K562 (cell line): ENCODE measurements around the gene DUSP16.

Source experiments
- ARID1B ChIP-seq: fragments of 450-650 bp; IDR thresholded peaks from 2 replicates; pipeline ENCODE4 v1.6.1; 2016; ENCODE audit warnings: antibody characterized with exemption, mild to moderate bottlenecking, inconsistent platforms
- CTCF ChIP-seq, 3 experiments: IDR thresholded peaks in 2 of 3; conservative IDR thresholded peaks in 1 of 3; 2 replicates each; pipeline ENCODE4 v1.5.1; 2011 to 2012; ENCODE audit warnings: low read length in 3 of 3, mild to moderate bottlenecking in 3 of 3, control low read depth in 2 of 3, improper control_type of control experiment in 1 of 3, inconsistent platforms in 1 of 3, low read depth in 1 of 3, mixed read lengths in 1 of 3, moderate library complexity in 1 of 3; ENCODE audit not compliant: insufficient read depth in 2 of 3
- EZH2 ChIP-seq: IDR thresholded peaks from 2 replicates; pipeline ENCODE4 v1.6.1; 2012; ENCODE audit warnings: low read depth, mild to moderate bottlenecking, inconsistent platforms, low read length, borderline replicate concordance
- JUND ChIP-seq, 2 experiments: IDR thresholded peaks; 2 replicates in 1 of 2; 3 replicates in 1 of 2; pipeline ENCODE4 v1.6.1; 2011; ENCODE audit warnings: borderline replicate concordance in 2 of 2, low read depth in 2 of 2, low read length in 2 of 2, improper control_type of control experiment in 1 of 2, missing biosample characterization in 1 of 2, missing genetic modification characterization in 1 of 2, missing genetic modification reagents in 1 of 2
- USF1 ChIP-seq: sonication (generic); formaldehyde crosslinking; IDR thresholded peaks from 2 replicates; pipeline ENCODE4 v1.9.0; 2022; ENCODE audit warnings: mild to moderate bottlenecking, missing genetic modification reagents
- USF2 ChIP-seq: sonication (generic); formaldehyde crosslinking; IDR thresholded peaks from 2 replicates; pipeline ENCODE4 v1.5.0; 2020; ENCODE audit warnings: missing genetic modification reagents

- TF ChIP-seq JUND (IDR thresholded peaks at IDR 0.05; ENCODE audit: borderline replicate concordance, low read depth, low read length) (no peak), JUND (tag; IDR thresholded peaks at IDR 0.05; ENCODE audit: borderline replicate concordance, low read depth, low read length) (no peak; the same call in 2 of the 3 replicates), EZH2 (no peak), USF1 (CRISPR knock-in tag) (no peak), USF2 (CRISPR knock-in tag) (no peak), CTCF (IDR thresholded peaks at IDR 0.05 in 2 of 3, conservative IDR thresholded peaks at IDR 0.05 in 1 of 3; ENCODE audit: insufficient read depth in 2 of 3, low read depth in 1 of 3, low read length in 3 of 3) (no peak), ARID1B (no peak)
These were observed 88.2 kb downstream of the DUSP16 start for GRCh38 chr12:12474471-12474928.
